ENCODE measurements around the gene ARSB. TPM values are rescaled to one million over a fixed set of nuclear protein-coding genes. Genes with fewer than 3 reads are reported as not detected.
A peak's percentile ranks its signal among the peaks of the same experiment; 100 is the strongest.

Gene ARSB
- total RNA-seq, 1 donor from 2014 or later: 19.3 TPM

- no peak overlapping the region for H3K27ac Mint-ChIP-seq (ENCODE audit: unreplicated experiment)
Measured at GRCh38 chr5:78888580-78889368, 96.3 kb downstream of the ARSB start.

GRCh38 chr5:78887384-78888118, 97.6 kb downstream of the ARSB start:
- no peaks in the 10 kb centered on the region for H3K9me3 Mint-ChIP-seq (ENCODE audit: unreplicated experiment)

More at GRCh38 chr5:78888580-78889368, 96.3 kb downstream of the ARSB start:
- no peak overlapping the region for H3K4me3 Mint-ChIP-seq (ENCODE audit: unreplicated experiment)
- H3K36me3 Mint-ChIP-seq (ENCODE audit: low read depth, unreplicated experiment): no peaks in the 10 kb centered on the region
- no peaks in the 10 kb centered on the region for H3K9me3 Mint-ChIP-seq (ENCODE audit: unreplicated experiment)
- H3K27me3 Mint-ChIP-seq (ENCODE audit: unreplicated experiment): peaks cover 1% of the 10 kb centered on the region
- TF ChIP-seq CTCF (IDR thresholded peaks at IDR 0.05; ENCODE audit: unreplicated experiment): no peak
- H3K4me1 Mint-ChIP-seq (ENCODE audit: unreplicated experiment): no peaks in the 10 kb centered on the region
- DNase-seq (ENCODE audit: low spot score): no peak

GRCh38 chr5:78886341-78887230, 98.5 kb downstream of the ARSB start:
- no peak overlapping the region for H3K4me3 Mint-ChIP-seq (ENCODE audit: unreplicated experiment)
- H3K27me3 Mint-ChIP-seq (ENCODE audit: unreplicated experiment): peaks cover 1% of the 10 kb centered on the region
- no peak for DNase-seq (ENCODE audit: low spot score)
- no peaks in the 10 kb centered on the region for H3K36me3 Mint-ChIP-seq (ENCODE audit: low read depth, unreplicated experiment)
- no peaks in the 10 kb centered on the region for H3K9me3 Mint-ChIP-seq (ENCODE audit: unreplicated experiment)
- peak; percentile 88 for TF ChIP-seq CTCF (IDR thresholded peaks at IDR 0.05; ENCODE audit: unreplicated experiment)
- no peak overlapping the region for H3K27ac Mint-ChIP-seq (ENCODE audit: unreplicated experiment)
- no peaks in the 10 kb centered on the region for H3K4me1 Mint-ChIP-seq (ENCODE audit: unreplicated experiment)

More at GRCh38 chr5:78887384-78888118, 97.6 kb downstream of the ARSB start:
- H3K27ac Mint-ChIP-seq (ENCODE audit: unreplicated experiment): no peak overlapping the region
- H3K4me1 Mint-ChIP-seq (ENCODE audit: unreplicated experiment): no peaks in the 10 kb centered on the region
- no peaks in the 10 kb centered on the region for H3K36me3 Mint-ChIP-seq (ENCODE audit: low read depth, unreplicated experiment)
- no peak for TF ChIP-seq CTCF (IDR thresholded peaks at IDR 0.05; ENCODE audit: unreplicated experiment)
- DNase-seq (ENCODE audit: low spot score): no peak
- peaks cover 1% of the 10 kb centered on the region for H3K27me3 Mint-ChIP-seq (ENCODE audit: unreplicated experiment)
- no peak overlapping the region for H3K4me3 Mint-ChIP-seq (ENCODE audit: unreplicated experiment)

GRCh38 chr5:78881884-78882283, 103.2 kb downstream of the ARSB start:
- H3K4me1 Mint-ChIP-seq (ENCODE audit: unreplicated experiment): no peaks in the 10 kb centered on the region

More at GRCh38 chr5:78881884-78882283, 103.2 kb downstream of the ARSB start:
- Mint-ChIP-seq H3K4me3 (ENCODE audit: unreplicated experiment) (no peak overlapping the region), H3K27me3 (ENCODE audit: unreplicated experiment) (no peaks in the 10 kb centered on the region), H3K36me3 (ENCODE audit: low read depth, unreplicated experiment) (no peaks in the 10 kb centered on the region), H3K9me3 (ENCODE audit: unreplicated experiment) (no peaks in the 10 kb centered on the region), H3K27ac (ENCODE audit: unreplicated experiment) (no peak overlapping the region)
- DNase-seq (ENCODE audit: low spot score): no peak
- TF ChIP-seq CTCF (IDR thresholded peaks at IDR 0.05; ENCODE audit: unreplicated experiment): no peak
